K562 (cell line): Measurements from ENCODE around the gene ALOXE3. TPM values are rescaled to one million over a fixed set of nuclear protein-coding genes. Genes with fewer than 3 reads are reported as not detected.

Experiments
- CEBPG ChIP-seq, 3 experiments: fragments of 200-800 bp in 1 of 3; sonication (Bioruptor generic) in 1 of 3; sonication (generic) in 1 of 3; formaldehyde crosslinking in 1 of 3; IDR thresholded peaks in 2 of 3; conservative IDR thresholded peaks in 1 of 3; 2 replicates each; pipeline versions ENCODE4 v1.6.1 to v1.8.0; 2016 to 2022; ENCODE audit warnings: missing compliant biosample characterization in 2 of 3, missing genetic modification characterization in 2 of 3, mild to moderate bottlenecking in 1 of 3, missing genetic modification reagents in 1 of 3
- EP300 ChIP-seq: IDR thresholded peaks from 2 replicates; pipeline ENCODE4 v1.6.1; 2012; ENCODE audit warnings: low read length, improper control_type of control experiment
- ESRRA ChIP-seq: fragments of 450-650 bp; IDR thresholded peaks from 2 replicates; pipeline ENCODE4 v1.6.1; 2014; ENCODE audit warnings: low read depth, mild to moderate bottlenecking, moderate library complexity, borderline replicate concordance
- KAT7 ChIP-seq: sonication (generic); formaldehyde crosslinking; IDR thresholded peaks from 2 replicates; pipeline ENCODE4 v1.8.0; 2022; ENCODE audit warnings: missing genetic modification reagents, mild to moderate bottlenecking, borderline replicate concordance
- MLLT1 ChIP-seq, 2 experiments: fragments of 450-650 bp; IDR thresholded peaks; 2 replicates each; pipeline ENCODE4 v1.6.1; 2016
- POU5F1 ChIP-seq: fragments of 150-350 bp; IDR thresholded peaks from 2 replicates; pipeline ENCODE4 v1.6.1; 2014; ENCODE audit warnings: borderline replicate concordance, low read length, low read depth, mild to moderate bottlenecking; ENCODE audit not compliant: partially characterized antibody
- PPARD ChIP-seq: fragments of 250-450 bp; sonication (Bioruptor Pico); IDR thresholded peaks from 2 replicates; pipeline ENCODE4 v1.8.0; 2022; ENCODE audit warnings: inconsistent platforms, mild to moderate bottlenecking, moderate library complexity
- RBFOX2 ChIP-seq: fragments of 200-400 bp; formaldehyde crosslinking; IDR thresholded peaks from 2 replicates; pipeline ENCODE4 v1.6.1; 2017; ENCODE audit warnings: low read depth, mild to moderate bottlenecking, low read length, moderate library complexity
- SNAPC5 ChIP-seq: fragments of 250-450 bp; sonication (Bioruptor Pico); IDR thresholded peaks from 2 replicates; pipeline ENCODE4 v1.8.0; 2021; ENCODE audit warnings: moderate library complexity, mild to moderate bottlenecking, inconsistent platforms
- STAT6 ChIP-seq: sonication (generic); formaldehyde crosslinking; IDR thresholded peaks from 2 replicates; pipeline ENCODE4 v1.8.1; 2023; ENCODE audit warnings: mild to moderate bottlenecking, missing genetic modification reagents
- TFAP4 ChIP-seq: sonication (generic); formaldehyde crosslinking; IDR thresholded peaks from 2 replicates; pipeline ENCODE4 v1.8.0; 2022; ENCODE audit warnings: missing genetic modification reagents, mild to moderate bottlenecking, moderate library complexity, borderline replicate concordance
- ZNF347 ChIP-seq: fragments of 450-650 bp; formaldehyde crosslinking; IDR thresholded peaks from 2 replicates; pipeline ENCODE4 v1.4.0; 2020; ENCODE audit warnings: low read depth, mild to moderate bottlenecking, moderate library complexity
- ZNF444 ChIP-seq: fragments of 250-450 bp; sonication (Bioruptor Pico); IDR thresholded peaks from 2 replicates; pipeline ENCODE4 v1.4.0; 2020; ENCODE audit warnings: mild to moderate bottlenecking, moderate library complexity
- ZNF512 ChIP-seq: IDR thresholded peaks from 2 replicates; pipeline ENCODE4 v1.6.1; 2016; ENCODE audit warnings: missing genetic modification characterization, missing compliant biosample characterization
- ZNF589 ChIP-seq: fragments of 200-800 bp; sonication (Bioruptor generic); IDR thresholded peaks from 2 replicates; pipeline ENCODE4 v1.6.1; 2016; ENCODE audit warnings: low read depth, missing genetic modification characterization, missing compliant biosample characterization
- ZNF707 ChIP-seq: fragments of 250-450 bp; sonication (Bioruptor Pico); conservative IDR thresholded peaks from 2 replicates; pipeline ENCODE4 v1.8.0; 2022; ENCODE audit warnings: inconsistent platforms, mild to moderate bottlenecking, moderate library complexity
- polyA plus RNA-seq, 8 experiments: library from polyadenylated mRNA; depleted of rRNA in 4 of 8; stranded (reverse) in 5 of 8; unstranded in 3 of 8; fragments of >200 nt; fragmentation: Nextera tagmentation in 2 of 8; fragmentation: Illumina TruSeq in 1 of 8; extraction: Ambion mirVana in 2 of 8; extraction: Trizol in 1 of 8; gene quantifications; 2 replicates each; pipeline versions ENCODE4 v1.2.1 to v1.2.3, GENCODE V29; 2011 to 2014; ENCODE audit warnings: inconsistent platforms in 1 of 8, missing spikeins in 1 of 8
- total RNA-seq, 7 experiments: library from RNA; depleted of rRNA in 6 of 7; stranded (reverse); fragments of >200 nt in 6 of 7; fragmentation: Illumina TruSeq in 2 of 7; extraction: Trizol in 2 of 7; gene quantifications; 2 replicates each; pipeline versions ENCODE4 v1.2.1 to v1.2.3, GENCODE V29; 2011 to 2021; ENCODE audit warnings: low replicate concordance in 1 of 7

ALOXE3 gene
- total and polyA plus RNA-seq, 9 of the 15 experiments (the other 6 are each of a cell fraction or from before 2014, with no cell fraction given) = 0.04 TPM; not detected in 8

GRCh38 chr17:8105957-8106398, 12.3 kb downstream of the ALOXE3 start (continued):
- no peak for TF ChIP-seq RBFOX2
- no peak for TF ChIP-seq TFAP4
- no peak for TF ChIP-seq KAT7 (CRISPR knock-in tag)
- TF ChIP-seq ZNF512 (tag) = no peak
- no peak for TF ChIP-seq PPARD (CRISPR knock-in tag)
- TF ChIP-seq MLLT1 (IDR thresholded peaks at IDR 0.05) = no peak
- peak; percentile 46; the same call in 1 of the 2 replicates for TF ChIP-seq EP300
- TF ChIP-seq ZNF589 (CRISPR knock-in tag) = 0 out of 2 replicates have a peak, but pooled peaks have one; percentile 30
- TF ChIP-seq STAT6 = no peak
- TF ChIP-seq ZNF707 (CRISPR knock-in tag) = no peak
- TF ChIP-seq ESRRA = no peak
- TF ChIP-seq POU5F1 = no peak
- no peak for TF ChIP-seq ZNF444 (CRISPR knock-in tag)
- no peak for TF ChIP-seq ZNF347 (CRISPR knock-in tag)
- TF ChIP-seq SNAPC5 (CRISPR knock-in tag) = no peak
- peak; percentile 89 for TF ChIP-seq CEBPG (CRISPR knock-in tag; IDR thresholded peaks at IDR 0.05)
- peak; percentile 51 to 92 for TF ChIP-seq CEBPG (tag; conservative IDR thresholded peaks at IDR 0.05 in 1 of 2, IDR thresholded peaks at IDR 0.05 in 1 of 2)
